RWPE1 (cell line): Measurements from ENCODE around the gene TIMM13.
A peak's percentile ranks its signal among the peaks of the same experiment; 100 is the strongest.

ENCODE experiments used
- CTCF ChIA-PET: fragments of 350-600 bp; sonication (Branson Sonifier 250); formaldehyde crosslinking; extraction: SDS; loops from one replicate; lab custom pipeline; 2021; lab: Yijun Ruan, JAX
- POLR2A ChIA-PET: fragments of 400-600 bp; formaldehyde crosslinking; extraction: SDS; loops from one replicate; lab custom pipeline; 2020; ENCODE audit warnings: antibody characterized with exemption; ENCODE audit not compliant: low non-redundant PET; lab: Yijun Ruan, JAX
- DNase-seq: peaks from one replicate; pipeline ENCODE4 v3.0.0; 2012; ENCODE audit warnings: low spot score
- H3K27ac ChIP-seq: fragments of 450-650 bp; 2 replicates; pipeline ENCODE4 v1.5.1; 2017
- TF ChIP-seq, protein P1 (sequence below): fragments of 450-650 bp; conservative IDR thresholded peaks from 2 replicates; pipeline ENCODE4 v1.5.1; 2017; ENCODE audit warnings: low read depth, mild to moderate bottlenecking

Gene TIMM13

DNA sequence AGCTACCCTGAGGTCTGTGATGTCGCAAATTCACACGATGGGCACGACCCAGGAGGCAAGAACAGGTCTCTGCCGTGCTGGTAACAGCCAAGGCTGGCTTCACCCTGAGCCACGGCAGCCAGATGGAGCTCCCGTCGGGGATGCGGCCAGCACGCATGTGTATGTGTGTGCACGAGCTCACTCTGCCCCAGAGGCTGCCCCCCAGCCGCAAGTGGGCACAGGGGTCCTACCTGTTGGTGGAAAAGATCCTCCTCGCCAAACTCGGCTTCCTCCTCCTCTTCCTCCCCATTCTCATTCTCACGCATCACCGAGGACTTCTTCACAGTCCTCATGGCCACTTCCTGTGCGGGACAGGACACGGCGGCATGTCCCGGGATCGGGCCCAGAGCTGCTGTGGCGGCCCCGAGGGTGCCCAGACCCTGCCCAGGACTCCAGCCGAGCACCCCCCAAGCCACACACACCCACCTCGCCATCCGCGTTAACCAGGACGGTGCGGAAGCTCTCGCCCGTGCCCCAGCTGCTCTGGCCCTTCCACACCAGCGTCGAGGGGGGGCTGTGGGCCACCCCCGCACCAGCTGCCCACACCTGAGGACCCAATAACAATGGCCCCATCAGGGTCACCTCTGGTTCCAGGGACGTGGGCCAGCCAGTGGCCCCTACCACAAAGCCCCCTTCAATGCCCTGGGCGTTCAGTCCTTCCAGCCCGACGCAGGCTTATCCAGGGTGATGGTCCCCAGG is 4.1 kb upstream of the TIMM13 start:
- ChIA-PET CTCF (interaction anchor here (0.6 kb wide), 1 partner anchor 159 kb away, joined by 3 read pairs; no protein-coding TSS in a partner anchor), POLR2A (no interaction called here)
- H3K27ac ChIP-seq, result peak overlapping the region; percentile 95
- DNase-seq, result no peak
- TF ChIP-seq, protein P1, sequence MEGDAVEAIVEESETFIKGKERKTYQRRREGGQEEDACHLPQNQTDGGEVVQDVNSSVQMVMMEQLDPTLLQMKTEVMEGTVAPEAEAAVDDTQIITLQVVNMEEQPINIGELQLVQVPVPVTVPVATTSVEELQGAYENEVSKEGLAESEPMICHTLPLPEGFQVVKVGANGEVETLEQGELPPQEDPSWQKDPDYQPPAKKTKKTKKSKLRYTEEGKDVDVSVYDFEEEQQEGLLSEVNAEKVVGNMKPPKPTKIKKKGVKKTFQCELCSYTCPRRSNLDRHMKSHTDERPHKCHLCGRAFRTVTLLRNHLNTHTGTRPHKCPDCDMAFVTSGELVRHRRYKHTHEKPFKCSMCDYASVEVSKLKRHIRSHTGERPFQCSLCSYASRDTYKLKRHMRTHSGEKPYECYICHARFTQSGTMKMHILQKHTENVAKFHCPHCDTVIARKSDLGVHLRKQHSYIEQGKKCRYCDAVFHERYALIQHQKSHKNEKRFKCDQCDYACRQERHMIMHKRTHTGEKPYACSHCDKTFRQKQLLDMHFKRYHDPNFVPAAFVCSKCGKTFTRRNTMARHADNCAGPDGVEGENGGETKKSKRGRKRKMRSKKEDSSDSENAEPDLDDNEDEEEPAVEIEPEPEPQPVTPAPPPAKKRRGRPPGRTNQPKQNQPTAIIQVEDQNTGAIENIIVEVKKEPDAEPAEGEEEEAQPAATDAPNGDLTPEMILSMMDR, result no peak

DNA sequence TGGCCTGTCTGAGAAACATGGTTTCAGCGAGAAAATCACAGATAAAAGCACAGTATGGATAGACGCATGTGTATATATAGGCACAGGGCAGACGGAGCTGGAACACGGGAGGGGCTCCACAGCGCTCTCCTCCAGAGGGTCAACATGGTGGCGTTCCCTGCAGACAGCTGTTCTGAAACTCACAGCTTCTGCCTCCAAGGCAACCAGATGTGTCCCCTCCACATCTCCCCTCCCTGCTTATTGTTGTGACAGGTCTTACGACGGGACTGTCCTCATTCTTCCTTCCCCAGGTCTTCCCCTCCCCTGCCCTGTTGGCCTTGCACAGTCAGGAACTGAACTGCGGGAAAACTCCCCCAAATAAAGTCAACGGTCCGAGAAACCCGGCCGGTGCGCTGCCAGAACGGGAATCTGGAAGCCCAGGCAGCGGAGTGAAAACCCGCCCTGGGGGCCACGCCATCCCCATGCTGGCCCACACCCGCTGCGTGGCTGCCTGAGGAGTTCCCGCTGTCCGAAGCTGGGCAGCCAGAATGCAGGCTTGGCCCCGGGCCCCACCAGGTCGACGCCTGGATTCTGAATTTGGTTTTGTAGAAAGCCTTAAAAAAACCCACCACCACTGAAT is 2.6 kb upstream of the TIMM13 start:
- POLR2A ChIA-PET, result no interaction called here
- no peak for DNase-seq
- CTCF ChIA-PET, result no interaction called here
- TF ChIP-seq, protein P1, result no peak
- H3K27ac ChIP-seq, result peak overlapping the region; percentile 95

- peak overlapping the region; percentile 95 for H3K27ac ChIP-seq
- ChIA-PET CTCF (interaction anchor here (0.6 kb wide), 1 partner anchor 153 kb away, joined by 5 read pairs; no protein-coding TSS in a partner anchor), POLR2A (no interaction called here)
- TF ChIP-seq, protein P1, result no peak
- DNase-seq, result no peak
These were observed 1.6 kb upstream of the TIMM13 start for GRCh38 chr19:2428756-2429711.

DNA sequence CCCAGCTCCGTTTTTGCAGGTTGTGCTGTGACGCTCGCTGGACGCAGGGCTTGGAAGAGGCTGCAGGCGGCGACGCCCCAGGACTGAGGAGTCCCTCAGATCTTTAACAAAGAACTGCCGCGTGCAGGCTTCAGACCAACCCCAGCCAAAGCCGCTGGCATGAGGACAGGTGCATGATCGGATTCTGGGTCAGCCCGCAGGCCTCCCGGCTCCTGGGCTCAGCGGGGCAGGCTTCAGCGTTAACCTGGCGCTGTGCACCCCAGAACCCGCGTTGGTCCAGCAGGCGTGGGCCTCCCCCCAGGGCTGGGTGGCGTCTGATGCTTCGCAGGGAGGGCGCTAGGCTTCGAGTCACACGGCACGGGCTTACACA is 920 bp upstream of the TIMM13 start:
- CTCF ChIA-PET, result interaction anchor here (0.7 to 0.9 kb wide), 3 partner anchors 182 to 243 kb away, joined by 3 to 4 read pairs (median 3); no protein-coding TSS in a partner anchor
- TF ChIP-seq, protein P1, result no peak
- peak overlapping the region; percentile 95 for H3K27ac ChIP-seq
- POLR2A ChIA-PET, result interaction anchor here (1.0 kb wide), 1 partner anchor 100 kb away, joined by 3 read pairs; the partner anchor contains the start of gene LSM7
- no peak for DNase-seq

DNA sequence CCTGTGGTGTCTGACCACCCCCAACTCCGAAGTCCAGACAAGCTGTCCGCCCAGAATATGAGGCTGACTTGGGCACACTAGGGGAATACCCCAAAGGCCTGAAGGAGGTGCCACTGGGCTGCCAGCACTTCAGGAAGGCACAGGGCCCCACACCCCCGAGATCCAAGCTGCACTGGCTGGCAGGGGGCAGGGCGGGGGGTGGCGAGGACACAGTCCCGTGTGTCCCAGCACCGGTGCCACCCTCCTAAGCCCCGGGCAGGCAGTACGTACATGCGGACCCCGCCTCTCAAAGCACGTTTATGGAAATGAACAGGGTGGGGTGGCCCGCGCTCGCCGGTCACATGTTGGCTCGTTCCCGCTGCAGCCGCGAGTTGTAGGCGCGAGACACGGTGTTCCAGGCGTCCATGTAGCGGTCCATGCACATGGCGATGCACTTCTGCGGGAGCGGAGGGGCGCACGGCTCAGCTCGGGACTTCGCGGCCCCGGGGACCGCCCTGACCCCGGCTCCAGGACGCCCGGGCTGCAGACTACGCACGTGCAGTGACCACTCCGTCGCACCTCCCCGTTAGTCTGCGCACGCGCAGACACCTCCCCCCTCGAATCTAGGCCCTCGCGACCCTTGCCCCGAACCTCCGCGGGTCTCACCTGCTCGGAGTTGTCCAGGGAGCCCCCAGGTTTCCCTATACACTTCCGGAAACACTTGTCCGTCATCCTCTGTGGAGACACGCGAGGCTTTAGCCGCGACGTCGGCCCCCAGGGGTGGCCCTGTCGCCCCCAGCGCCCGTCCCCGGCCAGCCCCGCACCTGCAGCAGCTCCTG is 566 bp downstream of the TIMM13 start:
- DNase-seq, result peak; percentile 70
- ChIA-PET POLR2A (interaction anchor here (0.5 to 1.0 kb wide), 3 partner anchors 99 to 305 kb away, joined by 3 read pairs; partner anchors contain the start of gene LSM7), CTCF (interaction anchor here (1.5 kb wide), 1 partner anchor 153 kb away, joined by 5 read pairs; no protein-coding TSS in a partner anchor)

More for the DNA sequence above, 566 bp downstream of the TIMM13 start:
- peak overlapping the region; percentile 95 for H3K27ac ChIP-seq
- TF ChIP-seq, protein P1, result no peak
